Measurements from ENCODE around the gene IGFBP2.

The IGFBP2 gene

GRCh38 chr2:216603010-216603883 is 30.0 kb upstream of the IGFBP2 start:
- TF ChIP-seq CTCF (IDR thresholded peaks at IDR 0.05; ENCODE audit: low read depth, low read length) = no peak
- H3K4me3 ChIP-seq (replicated peaks in 1 of 2; ENCODE audit: low read depth in 2 of 2, low read length in 2 of 2) = no peak overlapping the region
- no peak for DNase-seq (ENCODE audit: low read depth in 2 of 2)

GRCh38 chr2:216603884-216604245 is 29.4 kb upstream of the IGFBP2 start:
- no peak for DNase-seq (ENCODE audit: low read depth in 2 of 2)
- no peak for TF ChIP-seq CTCF (IDR thresholded peaks at IDR 0.05; ENCODE audit: low read depth, low read length)

GRCh38 chr2:216604458-216604857 is 28.8 kb upstream of the IGFBP2 start:
- TF ChIP-seq CTCF (IDR thresholded peaks at IDR 0.05; ENCODE audit: low read depth, low read length) = no peak

More at GRCh38 chr2:216603884-216604245, 29.4 kb upstream of the IGFBP2 start:
- no peak overlapping the region for H3K4me3 ChIP-seq (replicated peaks in 1 of 2; ENCODE audit: low read depth in 2 of 2, low read length in 2 of 2)

GRCh38 chr2:216606551-216607276 is 26.5 kb upstream of the IGFBP2 start:
- H3K4me3 ChIP-seq (replicated peaks in 1 of 2; ENCODE audit: low read depth in 2 of 2, low read length in 2 of 2) = no peak overlapping the region
- no peak for DNase-seq (ENCODE audit: low read depth in 2 of 2)
- TF ChIP-seq CTCF (IDR thresholded peaks at IDR 0.05; ENCODE audit: low read depth, low read length) = no peak

More at GRCh38 chr2:216604458-216604857, 28.8 kb upstream of the IGFBP2 start:
- H3K4me3 ChIP-seq (replicated peaks in 1 of 2; ENCODE audit: low read depth in 2 of 2, low read length in 2 of 2) = no peak overlapping the region
- no peak for DNase-seq (ENCODE audit: low read depth in 2 of 2)

GRCh38 chr2:216607277-216607560 is 26.0 kb upstream of the IGFBP2 start:
- no peak for TF ChIP-seq CTCF (IDR thresholded peaks at IDR 0.05; ENCODE audit: low read depth, low read length)
- H3K4me3 ChIP-seq (replicated peaks in 1 of 2; ENCODE audit: low read depth in 2 of 2, low read length in 2 of 2) = no peak overlapping the region
- DNase-seq (ENCODE audit: low read depth in 2 of 2) = no peak

GRCh38 chr2:216608525-216608924 is 24.7 kb upstream of the IGFBP2 start:
- no peak overlapping the region for H3K4me3 ChIP-seq (replicated peaks in 1 of 2; ENCODE audit: low read depth in 2 of 2, low read length in 2 of 2)
- DNase-seq (ENCODE audit: low read depth in 2 of 2) = no peak
- no peak for TF ChIP-seq CTCF (IDR thresholded peaks at IDR 0.05; ENCODE audit: low read depth, low read length)

Data from cardiac fibroblast (primary cell).